HepG2 (cell line): ENCODE results near the gene KRT27. TPM values are rescaled to one million over a fixed set of nuclear protein-coding genes. Genes with fewer than 3 reads are reported as not detected.

Source experiments
- ATAC-seq: fragments of 200-7000 bp; cut with Tn5 transposase; 3 replicates; pipeline ENCODE4 v1.9.1; 2020; ENCODE audit warnings: mild to moderate bottlenecking, moderate library complexity
- BruUV-seq: library from RNA; stranded (reverse); fragments of 400-500 nt; replicated peaks from 2 replicates; lab custom pipeline; 2021; lab: Mats Ljungman, UMichigan
- CTCF ChIA-PET: fragments of 300-600 bp; formaldehyde crosslinking; extraction: SDS; loops from one replicate; lab custom pipeline; 2021; ENCODE audit warnings: low total read pairs, inconsistent platforms, low intra/inter-chr PET ratio; lab: Yijun Ruan, JAX
- POLR2A ChIA-PET: fragments of 350-600 bp; sonication (Branson Sonifier 250); formaldehyde crosslinking; loops from one replicate; lab custom pipeline; 2020; ENCODE audit warnings: antibody characterized with exemption, inconsistent platforms; lab: Yijun Ruan, JAX
- DNase-seq: peaks from one replicate; pipeline ENCODE4 v3.0.0-alpha.2; 2015; ENCODE audit warnings: low spot score
- FAIRE-seq: peaks from 3 replicates; lab custom pipeline; 2011; peaks lifted over from hg19 to GRCh38; lab: Jason Lieb, UNC
- H2AFZ ChIP-seq: one replicate; pipeline ENCODE4 v1.6.1; 2011; ENCODE audit warnings: low read length, inconsistent platforms
- H3K27ac ChIP-seq: fragments of 300-600 bp; 3 replicates; pipeline ENCODE4 v1.8.0; 2011; ENCODE audit warnings: mixed run types, mild to moderate bottlenecking, mixed read lengths, low read length, inconsistent platforms; ENCODE audit not compliant: insufficient read depth; ENCODE audit errors: extremely low read length
- H3K27me3 ChIP-seq, 2 experiments: fragments of 200-600 bp in 1 of 2; 2 replicates in 1 of 2; 3 replicates in 1 of 2; pipeline versions ENCODE4 v1.6.0 to v1.8.0; 2011; ENCODE audit warnings: low read length in 2 of 2, mild to moderate bottlenecking in 2 of 2, moderate library complexity in 2 of 2, inconsistent platforms in 1 of 2; ENCODE audit not compliant: insufficient read depth in 2 of 2, control insufficient read depth in 1 of 2
- H3K36me3 ChIP-seq, 2 experiments: fragments of 200-600 bp in 1 of 2; replicated peaks in 1 of 2; 2 replicates in 1 of 2; 3 replicates in 1 of 2; pipeline versions ENCODE4 v1.5.1 to v1.8.0; 2011; ENCODE audit warnings: low read length in 2 of 2, inconsistent platforms in 1 of 2; ENCODE audit not compliant: insufficient read depth in 2 of 2, control insufficient read depth in 1 of 2
- H3K4me1 ChIP-seq: 2 replicates; pipeline ENCODE4 v1.5.1; 2012; ENCODE audit warnings: low read length, inconsistent platforms; ENCODE audit not compliant: insufficient read depth
- H3K4me2 ChIP-seq: 2 replicates; pipeline ENCODE4 v1.6.0; 2011; ENCODE audit warnings: low read depth, low read length, inconsistent platforms
- H3K4me3 ChIP-seq, 3 experiments: fragments of 200-600 bp in 1 of 3; sonication (generic), shearing (Covaris generic) in 1 of 3; replicated peaks in 1 of 3; 2 replicates each; pipeline ENCODE4 v1.5.1; 2011 to 2016; ENCODE audit warnings: low read length in 3 of 3, inconsistent platforms in 2 of 3, low read depth in 2 of 3, mild to moderate bottlenecking in 2 of 3, control low read depth in 1 of 3, mixed read lengths in 1 of 3; ENCODE audit not compliant: insufficient read depth in 1 of 3
- H3K79me2 ChIP-seq: one replicate; pipeline ENCODE4 v1.6.1; 2011; ENCODE audit warnings: low read length, inconsistent platforms; ENCODE audit not compliant: insufficient read depth
- H3K9ac ChIP-seq: 2 replicates; pipeline ENCODE4 v1.6.0; 2011; ENCODE audit warnings: mild to moderate bottlenecking, low read depth, low read length, inconsistent platforms; ENCODE audit not compliant: insufficient read depth
- H3K9me3 ChIP-seq: 2 replicates; pipeline ENCODE4 v1.5.1; 2012; ENCODE audit warnings: mild to moderate bottlenecking, low read length
- H4K20me1 ChIP-seq: 2 replicates; pipeline ENCODE4 v1.6.0; 2011; ENCODE audit warnings: inconsistent platforms, mild to moderate bottlenecking, low read length, moderate library complexity; ENCODE audit not compliant: insufficient read depth
- ATRX ChIP-seq: sonication (generic); formaldehyde crosslinking; IDR thresholded peaks from 2 replicates; pipeline ENCODE4 v1.4.0; 2020; ENCODE audit warnings: missing genetic modification reagents, borderline replicate concordance
- E2F5 ChIP-seq: sonication (generic); formaldehyde crosslinking; conservative IDR thresholded peaks from 2 replicates; pipeline ENCODE4 v1.4.0; 2020; ENCODE audit warnings: missing genetic modification reagents
- FOXK1 ChIP-seq: sonication (generic); formaldehyde crosslinking; IDR thresholded peaks from 2 replicates; pipeline ENCODE4 v1.4.0; 2020; ENCODE audit warnings: low read depth, missing genetic modification reagents, borderline replicate concordance
- IRX3 ChIP-seq: sonication (generic); formaldehyde crosslinking; IDR thresholded peaks from 2 replicates; pipeline ENCODE4 v1.8.1; 2023; ENCODE audit warnings: mild to moderate bottlenecking, low read depth, missing genetic modification reagents, borderline replicate concordance
- MYNN ChIP-seq: sonication (generic); formaldehyde crosslinking; IDR thresholded peaks from 2 replicates; pipeline ENCODE4 v1.4.0; 2020; ENCODE audit warnings: mild to moderate bottlenecking, low read depth, missing genetic modification reagents
- NFYC ChIP-seq: IDR thresholded peaks from 2 replicates; pipeline ENCODE4 v1.6.1; 2016; ENCODE audit warnings: missing genetic modification reagents, missing compliant biosample characterization
- NR1H2 ChIP-seq: sonication (generic); formaldehyde crosslinking; IDR thresholded peaks from 2 replicates; pipeline ENCODE4 v1.8.1; 2022; ENCODE audit warnings: low read depth, missing genetic modification reagents, borderline replicate concordance
- POLR2AphosphoS2 ChIP-seq: IDR thresholded peaks from 2 replicates; pipeline ENCODE4 v1.6.1; 2011; ENCODE audit warnings: low read depth, low read length, improper control_type of control experiment
- SYNCRIP ChIP-seq: fragments of 200-400 bp; formaldehyde crosslinking; IDR thresholded peaks from 2 replicates; pipeline ENCODE4 v1.6.1; 2018; ENCODE audit warnings: mild to moderate bottlenecking, low read depth, low read length; ENCODE audit not compliant: insufficient read depth
- TEAD2 ChIP-seq: sonication (generic); formaldehyde crosslinking; IDR thresholded peaks from 2 replicates; pipeline ENCODE4 v1.9.0; 2021; ENCODE audit warnings: missing genetic modification reagents
- YEATS4 ChIP-seq: sonication (generic); formaldehyde crosslinking; IDR thresholded peaks from 2 replicates; pipeline ENCODE4 v1.4.0; 2020; ENCODE audit warnings: missing genetic modification reagents, borderline replicate concordance
- ZNF143 ChIP-seq: sonication (generic); formaldehyde crosslinking; IDR thresholded peaks from 2 replicates; pipeline ENCODE4 v1.4.0; 2020; ENCODE audit warnings: missing genetic modification reagents
- ZNF333 ChIP-seq: sonication (generic); formaldehyde crosslinking; IDR thresholded peaks from 2 replicates; pipeline ENCODE4 v1.4.0; 2020; ENCODE audit warnings: mild to moderate bottlenecking, missing genetic modification reagents, borderline replicate concordance
- ZNF660 ChIP-seq: sonication (generic); formaldehyde crosslinking; IDR thresholded peaks from 2 replicates; pipeline ENCODE4 v1.5.1; 2020; ENCODE audit warnings: mild to moderate bottlenecking, low read depth, missing genetic modification reagents, borderline replicate concordance
- ZNF766 ChIP-seq: sonication (generic); formaldehyde crosslinking; IDR thresholded peaks from 2 replicates; pipeline ENCODE4 v1.5.0; 2020; ENCODE audit warnings: missing genetic modification reagents, borderline replicate concordance
- ZNF784 ChIP-seq: sonication (generic); formaldehyde crosslinking; IDR thresholded peaks from 2 replicates; pipeline ENCODE4 v1.5.1; 2020; ENCODE audit warnings: missing genetic modification reagents, mild to moderate bottlenecking, borderline replicate concordance
- ZNF83 ChIP-seq: sonication (generic); formaldehyde crosslinking; IDR thresholded peaks from 2 replicates; pipeline ENCODE4 v1.4.0; 2020; ENCODE audit warnings: missing genetic modification reagents, mild to moderate bottlenecking, borderline replicate concordance
- WGBS: methylation state at CpG from one replicate; pipeline ENCODE4 v1.1.6; 2017; ENCODE audit warnings: low lambda C conversion rate; 5-methylcytosine and 5-hydroxymethylcytosine counted together
- in situ Hi-C: cut with HindIII; loops from 2 replicates; pipeline ENCODE4 v1.10.0; 2017; ENCODE audit warnings: low pct_unique_long_range_greater_than_20kb; ENCODE audit not compliant: extremely low pct_ligation_motif_present
- intact Hi-C: fragments of 100-400 bp; cut with micrococcal nuclease; formaldehyde crosslinking; loops from one replicate; pipeline ENCODE4 v1.10.0; 2022; ENCODE audit not compliant: unreplicated experiment
- polyA plus RNA-seq, 8 experiments: library from polyadenylated mRNA; depleted of rRNA in 3 of 8; stranded (reverse) in 7 of 8; unstranded in 1 of 8; fragments of >200 nt; fragmentation: Illumina TruSeq in 4 of 8; extraction: Trizol in 4 of 8; gene quantifications; 2 replicates each; pipeline versions ENCODE4 v1.2.1 to v1.2.3, GENCODE V29; 2011 to 2016; ENCODE audit warnings: low read depth in 4 of 8, missing spikeins in 1 of 8, mixed read lengths in 1 of 8; ENCODE audit not compliant: insufficient read depth in 1 of 8
- total RNA-seq, 5 experiments: library from RNA; depleted of rRNA; stranded (reverse); fragments of >200 nt; fragmentation: Illumina TruSeq; extraction: Trizol; gene quantifications; 2 replicates each; pipeline ENCODE4 v1.2.3, GENCODE V29; 2016; ENCODE audit warnings: low read depth in 1 of 5
- TF ChIP-seq, protein P1 (sequence below): sonication (generic); formaldehyde crosslinking; IDR thresholded peaks from 2 replicates; pipeline ENCODE4 v1.4.0; 2020; ENCODE audit warnings: missing genetic modification reagents, mild to moderate bottlenecking, borderline replicate concordance
- TF ChIP-seq, protein P2 (sequence below): sonication (generic); formaldehyde crosslinking; IDR thresholded peaks from 2 replicates; pipeline ENCODE4 v1.8.0; 2022; ENCODE audit warnings: mild to moderate bottlenecking, missing genetic modification reagents, moderate library complexity

Gene KRT27
- total and polyA plus RNA-seq, 2 of the 13 experiments (the other 11 are each of a cell fraction or from before 2014, with no cell fraction given), result not detected

DNA sequence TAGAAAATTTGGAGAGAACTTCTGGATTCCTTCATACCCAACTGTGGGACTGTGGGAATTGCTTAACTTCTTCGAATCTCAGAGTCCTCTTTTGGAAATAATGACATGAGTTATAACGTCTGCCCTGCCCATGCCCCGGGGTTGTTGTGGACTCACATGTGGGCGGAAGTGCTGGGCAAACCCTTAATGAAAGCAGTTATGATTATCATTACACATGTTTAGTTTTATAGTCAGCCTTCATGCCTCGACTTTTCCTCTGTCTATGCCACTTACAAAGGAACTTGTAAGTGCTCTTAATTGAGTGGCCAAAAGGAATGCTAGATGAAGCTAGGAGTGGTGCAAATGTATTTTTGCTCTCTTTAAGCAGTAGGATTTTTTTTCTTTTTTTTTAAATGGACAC is 3.9 kb downstream of the KRT27 start (continued):
- no peak for TF ChIP-seq E2F5 (CRISPR knock-in tag)
- TF ChIP-seq, protein P1, sequence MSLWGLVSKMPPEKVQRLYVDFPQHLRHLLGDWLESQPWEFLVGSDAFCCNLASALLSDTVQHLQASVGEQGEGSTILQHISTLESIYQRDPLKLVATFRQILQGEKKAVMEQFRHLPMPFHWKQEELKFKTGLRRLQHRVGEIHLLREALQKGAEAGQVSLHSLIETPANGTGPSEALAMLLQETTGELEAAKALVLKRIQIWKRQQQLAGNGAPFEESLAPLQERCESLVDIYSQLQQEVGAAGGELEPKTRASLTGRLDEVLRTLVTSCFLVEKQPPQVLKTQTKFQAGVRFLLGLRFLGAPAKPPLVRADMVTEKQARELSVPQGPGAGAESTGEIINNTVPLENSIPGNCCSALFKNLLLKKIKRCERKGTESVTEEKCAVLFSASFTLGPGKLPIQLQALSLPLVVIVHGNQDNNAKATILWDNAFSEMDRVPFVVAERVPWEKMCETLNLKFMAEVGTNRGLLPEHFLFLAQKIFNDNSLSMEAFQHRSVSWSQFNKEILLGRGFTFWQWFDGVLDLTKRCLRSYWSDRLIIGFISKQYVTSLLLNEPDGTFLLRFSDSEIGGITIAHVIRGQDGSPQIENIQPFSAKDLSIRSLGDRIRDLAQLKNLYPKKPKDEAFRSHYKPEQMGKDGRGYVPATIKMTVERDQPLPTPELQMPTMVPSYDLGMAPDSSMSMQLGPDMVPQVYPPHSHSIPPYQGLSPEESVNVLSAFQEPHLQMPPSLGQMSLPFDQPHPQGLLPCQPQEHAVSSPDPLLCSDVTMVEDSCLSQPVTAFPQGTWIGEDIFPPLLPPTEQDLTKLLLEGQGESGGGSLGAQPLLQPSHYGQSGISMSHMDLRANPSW (CRISPR knock-in tag), result no peak

DNA sequence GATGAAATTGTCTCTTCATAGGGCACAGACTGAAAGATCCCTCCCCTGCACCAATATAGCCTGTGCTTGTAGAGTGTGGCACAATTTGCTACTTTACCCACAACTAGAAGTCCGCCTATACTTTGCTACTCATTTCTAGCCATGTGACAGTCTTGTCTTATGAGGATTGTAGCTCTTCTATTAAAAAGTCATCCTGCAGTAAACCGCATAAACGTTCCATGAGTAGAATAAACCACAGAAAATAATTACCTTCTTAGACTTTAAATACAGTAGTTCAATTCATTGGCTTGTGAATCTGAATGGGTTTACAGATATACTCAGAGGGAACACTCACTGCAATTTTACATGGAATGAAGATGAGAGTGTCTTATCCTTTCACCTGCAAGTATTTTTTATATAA is 4.4 kb downstream of the KRT27 start:
- no peak for FAIRE-seq
- Histone ChIP-seq H3K79me2 (no peaks in the 10 kb centered on the region), H3K4me2 (no peak overlapping the region), H2AFZ (no peak overlapping the region), H3K4me1 (0 out of 2 replicates have a peak, but pooled peaks cover 8% of the 10 kb centered on the region), H3K36me3 (no peaks in the 10 kb centered on the region), H3K27me3 (peaks cover 0 to 34% of the 10 kb centered on the region in 2 experiments; a peak in 3 of 5 replicates), H3K27ac (no peak overlapping the region), H4K20me1 (no peaks in the 10 kb centered on the region), H3K9me3 (no peaks in the 10 kb centered on the region), H3K4me3 (no peak overlapping the region), H3K9ac (no peak overlapping the region)
- WGBS, result 16% methylated on average over 3 of the region's 3 CpGs
- in situ Hi-C loops, result no loop called here
- DNase-seq, result no peak
- POLR2A ChIA-PET, result no interaction called here
- BruUV-seq, result no TSS peak
- intact Hi-C loops, result no loop called here
- CTCF ChIA-PET, result no interaction called here
- ATAC-seq, result no peak
- TF ChIP-seq FOXK1, result no peak
- TF ChIP-seq ZNF784, result no peak
- no peak for TF ChIP-seq ZNF83 (CRISPR knock-in tag)
- no peak for TF ChIP-seq ZNF333 (CRISPR knock-in tag)
- no peak for TF ChIP-seq SYNCRIP
- TF ChIP-seq NFYC (CRISPR knock-in tag), result no peak
- TF ChIP-seq NR1H2 (CRISPR knock-in tag), result no peak
- TF ChIP-seq ATRX, result no peak
- TF ChIP-seq YEATS4 (CRISPR knock-in tag), result no peak
- TF ChIP-seq ZNF660 (CRISPR knock-in tag), result no peak
- TF ChIP-seq POLR2AphosphoS2, result no peak
- no peak for TF ChIP-seq MYNN
- no peak for TF ChIP-seq TEAD2 (CRISPR knock-in tag)
- TF ChIP-seq, protein P2, sequence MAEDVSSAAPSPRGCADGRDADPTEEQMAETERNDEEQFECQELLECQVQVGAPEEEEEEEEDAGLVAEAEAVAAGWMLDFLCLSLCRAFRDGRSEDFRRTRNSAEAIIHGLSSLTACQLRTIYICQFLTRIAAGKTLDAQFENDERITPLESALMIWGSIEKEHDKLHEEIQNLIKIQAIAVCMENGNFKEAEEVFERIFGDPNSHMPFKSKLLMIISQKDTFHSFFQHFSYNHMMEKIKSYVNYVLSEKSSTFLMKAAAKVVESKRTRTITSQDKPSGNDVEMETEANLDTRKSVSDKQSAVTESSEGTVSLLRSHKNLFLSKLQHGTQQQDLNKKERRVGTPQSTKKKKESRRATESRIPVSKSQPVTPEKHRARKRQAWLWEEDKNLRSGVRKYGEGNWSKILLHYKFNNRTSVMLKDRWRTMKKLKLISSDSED (CRISPR knock-in tag), result no peak
- no peak for TF ChIP-seq ZNF143
- no peak for TF ChIP-seq ZNF766 (CRISPR knock-in tag)
- TF ChIP-seq IRX3 (CRISPR knock-in tag), result no peak
